ENCODE results near the gene SNX21.

The SNX21 gene

DNA sequence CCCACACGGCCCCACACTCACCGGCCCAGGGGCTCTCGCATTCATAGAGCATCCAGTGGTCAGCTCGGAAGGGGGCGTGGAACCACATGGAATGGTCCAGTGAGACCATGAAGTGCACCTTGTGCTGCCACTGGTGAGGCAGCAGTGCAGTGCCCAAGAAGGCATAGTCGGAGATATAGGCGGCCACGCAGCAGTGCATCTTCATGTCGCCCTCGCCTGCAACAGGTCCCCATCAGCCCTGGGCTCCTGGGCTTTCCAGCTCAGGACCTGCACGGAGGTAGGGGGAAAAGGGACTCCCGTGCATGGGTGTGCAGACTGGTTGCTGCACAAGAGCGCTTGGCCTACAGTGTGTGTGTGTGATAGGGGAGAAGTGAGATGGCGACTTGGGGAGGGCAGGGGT is 9.9 kb downstream of the SNX21 start:
- TF ChIP-seq, protein P1, sequence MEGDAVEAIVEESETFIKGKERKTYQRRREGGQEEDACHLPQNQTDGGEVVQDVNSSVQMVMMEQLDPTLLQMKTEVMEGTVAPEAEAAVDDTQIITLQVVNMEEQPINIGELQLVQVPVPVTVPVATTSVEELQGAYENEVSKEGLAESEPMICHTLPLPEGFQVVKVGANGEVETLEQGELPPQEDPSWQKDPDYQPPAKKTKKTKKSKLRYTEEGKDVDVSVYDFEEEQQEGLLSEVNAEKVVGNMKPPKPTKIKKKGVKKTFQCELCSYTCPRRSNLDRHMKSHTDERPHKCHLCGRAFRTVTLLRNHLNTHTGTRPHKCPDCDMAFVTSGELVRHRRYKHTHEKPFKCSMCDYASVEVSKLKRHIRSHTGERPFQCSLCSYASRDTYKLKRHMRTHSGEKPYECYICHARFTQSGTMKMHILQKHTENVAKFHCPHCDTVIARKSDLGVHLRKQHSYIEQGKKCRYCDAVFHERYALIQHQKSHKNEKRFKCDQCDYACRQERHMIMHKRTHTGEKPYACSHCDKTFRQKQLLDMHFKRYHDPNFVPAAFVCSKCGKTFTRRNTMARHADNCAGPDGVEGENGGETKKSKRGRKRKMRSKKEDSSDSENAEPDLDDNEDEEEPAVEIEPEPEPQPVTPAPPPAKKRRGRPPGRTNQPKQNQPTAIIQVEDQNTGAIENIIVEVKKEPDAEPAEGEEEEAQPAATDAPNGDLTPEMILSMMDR (IDR thresholded peaks at IDR 0.05; ENCODE audit: extremely low read depth, missing control alignments), result no peak
- no peak for DNase-seq (ENCODE audit: low spot score)

DNA sequence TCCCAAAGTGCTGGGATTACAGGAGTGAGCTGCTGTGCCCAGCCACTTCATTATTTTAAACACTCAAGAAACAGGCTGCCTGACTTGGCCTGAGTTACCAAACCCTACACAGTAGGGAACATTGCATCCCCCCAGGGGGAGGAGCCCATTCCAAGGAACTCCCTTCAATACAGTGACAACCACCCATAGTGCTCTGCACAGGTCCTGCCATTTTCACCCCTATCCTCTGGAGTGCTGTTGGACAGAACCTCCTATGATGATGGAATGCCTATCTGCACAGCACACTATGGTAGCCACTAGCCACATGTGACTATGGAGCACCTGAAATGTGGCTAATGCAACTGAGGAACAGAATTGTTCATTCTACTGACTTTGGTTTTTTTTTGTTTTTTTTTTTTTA is 11.9 kb downstream of the SNX21 start:
- no peak for DNase-seq (ENCODE audit: low spot score)
- TF ChIP-seq, protein P1 (IDR thresholded peaks at IDR 0.05; ENCODE audit: extremely low read depth, missing control alignments), result no peak

DNA sequence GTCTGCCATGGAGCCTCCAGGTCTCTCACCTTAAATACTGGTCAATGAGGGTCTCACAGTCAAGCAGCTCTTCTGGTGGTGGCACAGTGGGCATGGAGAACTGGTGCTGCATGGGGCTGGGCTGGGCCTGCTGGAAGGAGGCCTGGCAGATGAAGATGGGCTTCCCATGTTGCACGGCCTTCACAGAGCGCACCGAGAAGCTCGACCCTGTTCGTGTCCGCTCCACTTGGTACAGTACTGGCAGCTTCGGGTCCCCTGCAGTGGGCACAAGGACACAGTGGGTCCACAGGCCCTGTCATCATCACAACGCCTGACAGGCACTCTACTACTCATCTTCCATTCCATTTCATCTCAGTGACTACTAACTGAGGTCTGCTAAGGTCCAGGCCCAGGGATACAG is 14.8 kb downstream of the SNX21 start:
- TF ChIP-seq, protein P1 (IDR thresholded peaks at IDR 0.05; ENCODE audit: extremely low read depth, missing control alignments), result no peak
- DNase-seq (ENCODE audit: low spot score), result no peak

DNA sequence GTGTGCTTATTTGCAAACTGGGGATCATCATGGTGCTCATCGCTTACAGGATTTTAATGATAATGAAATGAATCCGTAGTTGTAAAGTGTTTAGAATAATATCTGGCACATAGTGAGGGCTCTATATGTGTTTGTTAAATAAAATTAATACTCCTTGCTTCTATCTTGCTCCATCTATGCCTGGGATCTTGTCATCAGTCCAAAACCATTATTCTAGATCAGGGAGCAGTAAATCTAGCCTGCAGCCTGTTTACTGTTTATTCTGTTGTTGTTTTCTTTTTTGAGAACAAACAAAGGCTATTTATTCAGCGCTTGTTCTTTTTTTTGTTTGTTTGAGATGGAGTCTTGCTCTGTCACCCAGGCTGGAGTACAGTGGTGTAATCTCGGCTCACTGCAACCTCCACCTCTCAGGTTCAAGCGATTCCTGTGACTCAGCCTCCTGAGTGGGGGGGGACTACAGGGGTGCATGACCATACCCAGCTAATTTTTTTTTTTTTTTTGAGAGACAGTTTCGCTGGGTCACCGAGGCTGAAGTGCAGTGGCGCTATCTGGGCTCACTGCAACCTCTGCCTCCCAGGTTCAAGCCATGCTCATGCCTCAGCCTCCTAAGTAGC is 15.5 kb downstream of the SNX21 start:
- DNase-seq (ENCODE audit: low spot score), result no peak
- TF ChIP-seq, protein P1 (IDR thresholded peaks at IDR 0.05; ENCODE audit: extremely low read depth, missing control alignments), result no peak

DNA sequence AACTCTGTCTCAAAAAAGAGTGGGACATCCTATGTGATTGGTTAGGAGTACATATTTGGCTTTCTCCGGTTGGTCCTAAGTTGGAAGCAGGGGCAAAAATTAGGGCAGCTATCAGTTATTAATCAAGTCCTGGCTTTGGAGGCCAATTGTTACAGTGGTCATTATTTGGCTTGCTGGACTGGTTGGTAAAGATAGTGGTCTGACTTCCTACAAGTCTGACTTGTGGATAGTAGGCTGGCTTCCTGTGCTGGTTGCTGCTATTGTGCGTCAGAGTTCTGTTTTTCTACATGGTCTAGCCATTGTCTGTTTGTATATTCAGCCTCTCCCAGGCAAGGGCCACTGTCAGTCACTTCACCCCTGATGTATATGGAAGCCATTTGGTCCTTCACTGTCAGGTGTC is 16.6 kb downstream of the SNX21 start:
- no peak for DNase-seq (ENCODE audit: low spot score)
- TF ChIP-seq, protein P1 (IDR thresholded peaks at IDR 0.05; ENCODE audit: extremely low read depth, missing control alignments), result no peak

DNA sequence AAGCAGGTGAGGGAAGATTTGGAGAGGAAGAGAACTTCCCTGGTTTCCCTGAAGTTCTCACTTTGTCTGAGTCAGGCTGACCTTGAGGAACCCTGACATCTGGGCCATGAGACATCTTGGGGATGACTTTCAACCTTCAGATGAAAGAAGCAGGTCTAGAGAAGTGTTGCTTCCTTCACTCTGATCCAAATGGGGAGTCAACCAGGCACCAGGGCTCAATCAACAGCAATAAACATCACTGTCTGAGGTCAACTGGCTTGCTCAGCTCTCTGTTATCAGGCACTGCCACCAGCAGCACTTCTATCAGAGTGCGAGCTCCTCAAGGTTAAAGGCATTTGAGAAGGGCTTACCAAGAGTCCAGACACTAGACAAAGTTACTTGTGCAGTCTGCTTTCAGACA is 17.3 kb downstream of the SNX21 start:
- DNase-seq (ENCODE audit: low spot score), result no peak
- TF ChIP-seq, protein P1 (IDR thresholded peaks at IDR 0.05; ENCODE audit: extremely low read depth, missing control alignments), result no peak

DNA sequence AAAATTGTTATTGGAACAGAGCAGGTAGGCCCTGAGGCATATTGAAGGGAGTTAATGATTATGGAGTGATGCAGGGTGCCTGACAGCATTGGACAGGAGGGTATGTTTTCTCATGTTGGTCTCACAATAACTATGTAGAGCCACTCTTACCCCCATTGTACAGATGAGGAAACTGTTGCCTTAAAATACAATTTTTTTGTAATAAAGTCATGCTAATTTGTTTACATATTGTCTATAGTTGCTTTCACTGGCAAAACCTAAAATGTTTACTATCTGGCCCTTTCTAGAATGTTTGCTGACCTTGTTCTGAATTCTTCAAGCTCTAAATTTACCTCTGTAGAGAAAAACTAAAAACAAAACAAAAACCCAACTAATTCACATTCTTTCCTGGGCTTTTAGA is 17.9 kb downstream of the SNX21 start:
- DNase-seq (ENCODE audit: low spot score), result no peak
- TF ChIP-seq, protein P1 (IDR thresholded peaks at IDR 0.05; ENCODE audit: extremely low read depth, missing control alignments), result no peak
